ENCODE data around the gene SOCS4. TPM values are rescaled to one million over a fixed set of nuclear protein-coding genes. Genes with fewer than 3 reads are reported as not detected.
A peak's percentile ranks its signal among the peaks of the same experiment; 100 is the strongest.
"Not testable (repeated sequence)": the region's sequence is repeated elsewhere in the genome, so short reads cannot be mapped to it uniquely, and the experiment has no call there.

The SOCS4 gene
- total RNA-seq, 4 donors from 2014 or later = 9.7 to 19.3 (median 14.3) TPM

DNA sequence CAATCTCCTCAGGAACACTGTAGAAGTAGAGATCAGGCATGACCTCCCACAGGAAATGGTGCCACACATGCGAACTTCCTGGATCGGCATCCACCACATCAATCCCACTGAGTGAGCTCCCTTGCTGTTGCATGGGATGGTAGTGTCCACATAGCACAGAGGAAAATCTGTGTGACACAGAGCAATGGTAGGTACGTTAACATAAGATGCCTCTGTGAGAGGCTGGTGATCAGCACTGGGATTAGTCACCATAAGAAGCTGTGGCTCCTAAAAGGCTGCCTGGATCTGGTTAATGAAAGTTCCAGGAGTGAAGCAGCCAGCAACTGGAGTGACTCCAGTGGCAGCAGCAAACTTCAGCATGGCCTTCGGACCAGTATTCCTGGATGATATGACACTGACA lies 22.0 kb upstream of the SOCS4 start:
- no peaks in the 10 kb centered on the region for H3K9me3 ChIP-seq
- H3K36me3 ChIP-seq = no peaks in the 10 kb centered on the region
- no peaks in the 10 kb centered on the region for H3K4me1 ChIP-seq
- H3K27me3 ChIP-seq = no peaks in the 10 kb centered on the region
- no peak for TF ChIP-seq POLR2A (IDR thresholded peaks at IDR 0.05)
- TF ChIP-seq, protein P1, sequence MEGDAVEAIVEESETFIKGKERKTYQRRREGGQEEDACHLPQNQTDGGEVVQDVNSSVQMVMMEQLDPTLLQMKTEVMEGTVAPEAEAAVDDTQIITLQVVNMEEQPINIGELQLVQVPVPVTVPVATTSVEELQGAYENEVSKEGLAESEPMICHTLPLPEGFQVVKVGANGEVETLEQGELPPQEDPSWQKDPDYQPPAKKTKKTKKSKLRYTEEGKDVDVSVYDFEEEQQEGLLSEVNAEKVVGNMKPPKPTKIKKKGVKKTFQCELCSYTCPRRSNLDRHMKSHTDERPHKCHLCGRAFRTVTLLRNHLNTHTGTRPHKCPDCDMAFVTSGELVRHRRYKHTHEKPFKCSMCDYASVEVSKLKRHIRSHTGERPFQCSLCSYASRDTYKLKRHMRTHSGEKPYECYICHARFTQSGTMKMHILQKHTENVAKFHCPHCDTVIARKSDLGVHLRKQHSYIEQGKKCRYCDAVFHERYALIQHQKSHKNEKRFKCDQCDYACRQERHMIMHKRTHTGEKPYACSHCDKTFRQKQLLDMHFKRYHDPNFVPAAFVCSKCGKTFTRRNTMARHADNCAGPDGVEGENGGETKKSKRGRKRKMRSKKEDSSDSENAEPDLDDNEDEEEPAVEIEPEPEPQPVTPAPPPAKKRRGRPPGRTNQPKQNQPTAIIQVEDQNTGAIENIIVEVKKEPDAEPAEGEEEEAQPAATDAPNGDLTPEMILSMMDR (IDR thresholded peaks at IDR 0.05 in 4 of 5, conservative IDR thresholded peaks at IDR 0.05 in 1 of 5) = no peak
- H3K4me3 ChIP-seq = no peak overlapping the region
- DNase-seq (no peak), ATAC-seq (no peak)
- no peak overlapping the region for H3K27ac ChIP-seq
- in situ Hi-C loops (cut with MboI; ENCODE audit: low sequenced_read_pairs in 4 of 4) (no loop called here), intact Hi-C loops (cut with DNase I; ENCODE audit: low total_unique reads) (no loop called here)

DNA sequence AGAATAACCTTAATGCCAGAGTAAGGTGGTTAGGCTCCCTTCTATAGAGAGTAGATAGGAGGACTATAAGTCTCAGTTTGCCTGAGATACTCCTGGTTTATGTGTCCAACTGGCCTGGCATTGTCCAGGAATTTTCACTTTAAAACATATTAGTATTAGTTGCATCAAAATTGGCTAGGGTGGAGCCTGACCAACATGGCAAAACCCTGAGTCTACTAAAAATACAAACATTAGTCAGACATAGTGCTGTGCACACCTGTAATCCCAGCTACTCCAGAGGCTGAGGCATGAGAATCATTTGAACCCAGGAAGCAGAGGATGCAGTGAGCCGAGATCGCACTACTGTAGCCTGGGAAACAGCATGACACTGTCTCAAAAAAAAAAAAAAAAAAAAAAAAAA lies 12.0 kb upstream of the SOCS4 start:
- DNase-seq = no peak
- no peaks in the 10 kb centered on the region for H3K36me3 ChIP-seq
- in situ Hi-C loops (cut with MboI; ENCODE audit: low sequenced_read_pairs in 4 of 4) = no loop called here

DNA sequence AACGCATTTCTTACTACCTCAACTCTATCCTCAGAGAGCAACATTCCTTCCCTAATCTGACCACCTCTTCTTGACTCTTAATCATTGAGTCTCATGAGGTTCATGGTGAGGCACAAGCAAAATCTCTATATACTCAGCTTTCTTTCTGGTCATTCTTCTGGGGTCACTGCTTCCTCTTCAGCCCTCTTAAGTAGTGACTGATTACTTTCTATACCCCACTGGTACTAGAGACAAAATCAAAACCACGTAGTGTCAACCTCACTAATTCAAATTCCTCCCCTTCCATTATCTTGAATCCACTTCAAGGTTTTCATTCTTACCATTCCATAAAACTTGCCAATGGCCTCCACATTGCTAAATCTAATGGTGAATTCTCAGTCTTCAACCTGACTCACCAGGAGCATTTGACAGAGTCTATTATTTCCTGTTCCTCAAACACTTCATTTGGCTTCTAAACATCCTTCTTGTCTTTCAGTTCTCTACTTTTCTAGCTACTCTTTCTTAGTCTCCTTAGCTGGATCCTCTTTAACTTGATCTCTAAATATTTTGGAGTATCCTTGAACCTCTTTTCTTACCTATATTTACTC lies 7.0 kb upstream of the SOCS4 start:
- in situ Hi-C loops (cut with MboI; ENCODE audit: low sequenced_read_pairs in 4 of 4) (no loop called here), intact Hi-C loops (cut with DNase I; ENCODE audit: low total_unique reads) (loop anchor here (10.0 kb wide), 1 partner anchor 115 kb away; the partner anchor contains the start of gene GCH1)
- Histone ChIP-seq H3K4me1 (no peaks in the 10 kb centered on the region), H3K27ac (no peak overlapping the region), H3K27me3 (no peaks in the 10 kb centered on the region), H3K4me3 (no peak overlapping the region), H3K36me3 (no peaks in the 10 kb centered on the region), H3K9me3 (no peaks in the 10 kb centered on the region)
- DNase-seq (no peak), ATAC-seq (no peak)
- TF ChIP-seq POLR2A (IDR thresholded peaks at IDR 0.05) = no peak
- TF ChIP-seq, protein P1 (IDR thresholded peaks at IDR 0.05 in 4 of 5, conservative IDR thresholded peaks at IDR 0.05 in 1 of 5) = no peak

More for the DNA sequence above, 12.0 kb upstream of the SOCS4 start:
- ATAC-seq = no peak
- no peaks in the 10 kb centered on the region for H3K4me1 ChIP-seq
- intact Hi-C loops (cut with DNase I; ENCODE audit: low total_unique reads) = no loop called here
- no peak overlapping the region for H3K27ac ChIP-seq
- H3K27me3 ChIP-seq = no peaks in the 10 kb centered on the region
- H3K4me3 ChIP-seq = no peak overlapping the region
- TF ChIP-seq, protein P1 (IDR thresholded peaks at IDR 0.05 in 4 of 5, conservative IDR thresholded peaks at IDR 0.05 in 1 of 5) = no peak
- TF ChIP-seq POLR2A (IDR thresholded peaks at IDR 0.05) = no peak
- H3K9me3 ChIP-seq = no peaks in the 10 kb centered on the region

DNA sequence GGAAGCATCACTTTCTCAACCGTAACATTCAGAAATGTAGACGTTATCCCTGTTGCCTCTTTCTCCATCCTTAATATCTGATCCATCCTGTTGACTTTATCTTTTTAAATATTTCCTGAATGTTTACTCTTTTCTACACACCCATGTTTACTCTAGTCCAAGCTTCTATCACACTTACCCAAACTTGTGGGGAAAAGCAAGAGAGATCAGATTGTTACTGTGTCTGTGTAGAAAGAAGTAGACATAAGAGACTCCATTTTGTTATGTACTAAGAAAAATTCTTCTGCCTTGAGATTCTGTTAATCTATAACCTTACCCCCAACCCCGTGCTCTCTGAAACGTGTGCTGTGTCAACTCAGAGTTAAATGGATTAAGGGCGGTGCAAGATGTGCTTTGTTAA lies 2.7 kb upstream of the SOCS4 start:
- not testable (repeated sequence) for ATAC-seq, H3K27me3 ChIP-seq

DNA sequence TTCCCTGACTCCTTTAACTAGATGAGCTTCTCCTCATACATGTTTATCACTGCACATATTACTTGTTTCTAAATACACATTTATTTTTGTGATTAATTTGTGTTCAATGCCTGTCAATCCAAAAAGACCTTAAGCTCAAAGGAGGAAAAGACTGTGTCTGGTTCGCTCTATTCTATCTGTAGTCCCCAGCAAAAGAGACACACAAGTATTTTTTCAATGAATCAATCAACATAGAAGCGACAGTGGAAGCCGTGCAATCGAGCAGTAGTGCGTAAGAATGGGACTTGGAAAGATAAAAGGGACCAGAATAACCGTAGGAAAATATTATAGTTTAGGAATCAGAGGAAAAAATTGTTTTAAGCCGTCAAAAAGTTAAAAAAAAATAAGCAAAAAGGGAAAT lies 1.1 kb upstream of the SOCS4 start:
- in situ Hi-C loops (cut with MboI; ENCODE audit: low sequenced_read_pairs in 4 of 4) = no loop called here
- peak overlapping the region in 1 of 4 donors; percentile 84 for H3K27ac ChIP-seq
- no peak for ATAC-seq

More for the DNA sequence above, 2.7 kb upstream of the SOCS4 start:
- H3K27ac ChIP-seq; H3K9me3 ChIP-seq; DNase-seq; H3K36me3 ChIP-seq; H3K4me3 ChIP-seq; in situ Hi-C loops (cut with MboI; ENCODE audit: low sequenced_read_pairs in 4 of 4): not testable (repeated sequence)
- intact Hi-C loops (cut with DNase I; ENCODE audit: low total_unique reads) = loop anchor here (10.0 kb wide), 1 partner anchor 120 kb away; the partner anchor contains the start of gene GCH1
- H3K4me1 ChIP-seq = peaks cover 25% of the 10 kb centered on the region in 2 donors

More for the DNA sequence above, 1.1 kb upstream of the SOCS4 start:
- intact Hi-C loops (cut with DNase I; ENCODE audit: low total_unique reads) = loop anchor here (10.0 kb wide), 1 partner anchor 121 kb away; the partner anchor contains the start of gene GCH1
- Histone ChIP-seq H3K4me3 (peak overlapping the region; percentile 75 to 85 (median 80)), H3K9me3 (no peaks in the 10 kb centered on the region), H3K27me3 (no peaks in the 10 kb centered on the region), H3K36me3 (no peaks in the 10 kb centered on the region), H3K4me1 (peaks cover 25% of the 10 kb centered on the region in 2 donors)
- TF ChIP-seq POLR2A (IDR thresholded peaks at IDR 0.05) = no peak
- TF ChIP-seq, protein P1 (IDR thresholded peaks at IDR 0.05 in 4 of 5, conservative IDR thresholded peaks at IDR 0.05 in 1 of 5) = no peak
- DNase-seq = no peak
